Right hindlimb (tissue), 1 donor: ENCODE measurements around the gene GREB1L.
"Not testable (repeated sequence)": the region's sequence is repeated elsewhere in the genome, so short reads cannot be mapped to it uniquely, and the experiment has no call there.

Source experiments
- DNase-seq: peaks from one replicate; pipeline ENCODE4 v3.0.0-alpha.2; 2018

GREB1L gene

DNA sequence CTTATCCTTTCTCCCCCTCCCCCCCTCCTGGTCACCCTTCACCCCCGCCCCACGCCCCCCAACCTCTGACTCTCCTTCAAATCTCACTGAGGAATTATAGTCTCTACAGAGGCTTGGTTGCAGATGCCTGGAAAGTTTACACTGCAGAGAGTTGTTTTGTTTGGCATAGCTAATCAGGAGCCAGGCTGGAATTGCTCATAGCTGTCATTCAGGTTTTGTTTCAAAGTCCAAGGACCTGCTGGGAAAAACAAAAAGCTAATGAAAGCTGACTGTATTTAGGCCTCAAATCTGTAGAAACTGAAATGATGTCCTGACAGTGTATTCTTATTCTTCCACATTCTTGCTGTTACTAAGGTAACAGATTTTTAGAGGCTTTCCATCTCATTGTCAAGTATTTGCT lies 22.6 kb downstream of the GREB1L start:
- DNase-seq = no peak

DNA sequence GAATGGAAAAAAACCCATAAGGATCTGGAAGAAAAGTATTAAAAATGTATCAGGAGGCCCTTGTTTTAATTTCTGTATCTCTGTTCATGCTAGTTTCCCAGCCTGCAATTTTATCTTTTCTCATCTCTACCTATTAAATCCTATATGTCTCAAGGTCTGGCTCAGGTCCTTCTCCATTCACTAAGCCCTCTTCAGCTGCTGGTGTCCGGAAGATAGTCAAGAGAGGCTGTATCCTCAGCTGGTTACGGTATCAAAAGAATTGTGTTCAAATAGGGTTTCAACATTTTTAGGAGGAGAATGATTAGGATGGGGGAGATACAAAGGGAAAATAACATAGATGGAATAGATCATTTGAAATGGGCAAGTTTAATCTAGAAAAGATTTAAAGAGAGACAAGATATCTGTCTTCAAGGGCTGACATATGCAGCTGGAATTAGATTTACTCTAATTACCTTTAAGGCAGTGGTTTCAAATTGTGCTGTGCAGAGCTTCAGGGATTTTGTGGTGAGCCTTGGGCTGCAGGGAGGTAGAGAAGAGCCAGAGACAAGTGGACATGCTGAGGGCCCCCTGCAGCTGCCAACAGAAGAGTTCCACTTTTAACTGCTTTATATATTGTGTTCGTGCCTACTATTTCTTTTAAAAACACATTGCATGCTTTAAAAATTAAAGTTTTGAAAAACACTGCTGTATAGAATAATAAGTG lies 24.1 kb downstream of the GREB1L start:
- no peak for DNase-seq

DNA sequence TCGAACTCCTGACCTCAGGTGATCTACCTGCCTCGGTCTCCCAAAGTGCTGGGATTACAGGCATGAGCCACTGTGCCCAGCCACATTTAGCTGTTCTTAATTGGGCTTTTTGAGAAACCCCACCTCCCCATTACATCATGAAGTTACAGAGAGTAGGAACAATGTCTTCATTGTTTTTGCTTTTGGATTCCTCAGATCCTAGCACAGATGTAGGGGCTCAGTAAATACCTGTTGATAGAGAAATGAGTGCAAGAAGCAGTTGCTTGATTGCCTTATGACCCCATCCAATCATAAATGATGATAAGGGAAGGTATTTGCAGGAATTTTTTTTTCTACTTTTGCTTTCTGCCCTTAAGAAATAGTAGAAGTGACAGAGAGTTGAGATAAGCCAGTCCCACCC lies 25.4 kb downstream of the GREB1L start:
- DNase-seq = no peak

DNA sequence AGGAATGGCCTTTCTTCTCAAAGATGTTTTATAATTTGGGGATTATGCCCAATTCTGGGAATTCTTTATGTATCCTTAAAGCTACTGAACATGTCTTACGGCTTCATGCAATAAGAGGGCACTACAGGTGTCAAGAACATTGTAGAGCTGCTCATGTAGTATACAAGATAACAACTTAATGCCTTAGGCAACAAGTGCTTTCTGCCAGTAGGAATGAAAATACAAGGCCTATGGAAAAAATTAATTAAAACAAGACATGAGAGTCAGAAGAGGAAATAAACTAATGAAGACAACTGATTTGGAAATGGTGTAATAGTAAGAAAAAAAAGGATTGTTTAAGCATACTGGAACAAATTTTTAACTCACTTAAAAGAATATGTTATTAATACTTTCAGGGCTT lies 27.3 kb downstream of the GREB1L start:
- no peak for DNase-seq

DNA sequence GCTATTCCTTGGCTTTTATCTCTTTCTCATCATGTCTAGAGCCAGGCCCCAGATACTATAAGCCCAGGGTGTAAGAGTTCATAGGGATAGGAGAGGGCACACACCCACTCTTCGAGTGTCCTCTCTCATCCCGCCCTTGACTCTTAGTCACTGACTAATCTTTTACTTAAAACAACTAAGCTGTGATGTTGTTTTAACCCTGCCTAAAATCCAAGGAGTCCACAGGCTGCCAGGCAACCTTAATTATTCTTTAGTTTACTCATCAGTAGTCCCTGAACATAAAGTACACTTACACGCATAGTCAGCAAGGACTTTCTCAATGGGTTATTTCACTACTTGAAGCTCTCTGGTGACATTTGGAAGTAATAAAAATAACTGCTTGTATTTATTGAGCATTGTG lies 28.4 kb downstream of the GREB1L start:
- no peak for DNase-seq

DNA sequence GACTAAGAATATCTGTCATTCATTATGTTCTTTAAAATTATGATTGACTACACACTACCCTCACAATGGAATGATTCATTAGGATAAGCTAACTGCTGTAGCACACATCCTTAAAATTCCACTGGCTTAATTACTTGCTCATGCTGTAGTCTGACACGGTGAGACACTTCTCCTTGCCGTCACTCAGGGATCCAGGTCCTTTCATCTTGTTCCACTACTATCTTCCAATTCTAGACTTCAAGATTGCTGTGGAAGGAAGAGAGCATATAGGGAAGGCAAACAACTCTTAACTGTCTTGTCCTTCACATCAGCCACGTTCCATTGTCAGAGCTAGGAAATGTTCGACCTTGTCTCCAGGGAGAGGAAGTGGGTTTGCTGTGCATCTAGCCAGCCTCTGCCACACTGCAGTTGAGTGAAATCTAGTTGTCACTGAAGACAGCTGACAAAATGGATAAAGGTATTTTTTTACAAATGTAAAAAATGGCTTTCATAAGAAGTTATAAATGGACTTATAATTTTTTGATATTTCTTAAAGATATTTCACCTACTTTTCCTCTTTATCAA lies 30.1 kb downstream of the GREB1L start:
- no peak for DNase-seq

DNA sequence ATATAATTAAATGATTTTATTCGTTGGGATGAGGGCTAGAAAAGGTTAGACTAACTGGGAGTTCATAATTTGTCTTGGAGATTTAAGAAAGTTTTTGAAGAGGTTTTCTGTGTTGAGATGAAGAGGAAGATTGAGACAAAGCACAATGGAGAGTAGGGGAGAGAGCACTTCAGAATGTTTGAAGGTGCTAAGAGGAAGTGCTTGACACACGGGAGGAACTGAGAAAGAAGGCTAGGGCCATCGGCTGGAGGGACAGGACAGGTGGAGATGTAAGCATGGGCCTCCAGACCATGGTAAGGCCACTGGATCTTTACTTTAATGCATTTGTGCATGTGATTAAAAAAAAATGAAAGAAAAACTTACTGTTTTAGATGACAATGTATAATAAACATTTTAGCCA lies 31.5 kb downstream of the GREB1L start:
- DNase-seq = no peak

DNA sequence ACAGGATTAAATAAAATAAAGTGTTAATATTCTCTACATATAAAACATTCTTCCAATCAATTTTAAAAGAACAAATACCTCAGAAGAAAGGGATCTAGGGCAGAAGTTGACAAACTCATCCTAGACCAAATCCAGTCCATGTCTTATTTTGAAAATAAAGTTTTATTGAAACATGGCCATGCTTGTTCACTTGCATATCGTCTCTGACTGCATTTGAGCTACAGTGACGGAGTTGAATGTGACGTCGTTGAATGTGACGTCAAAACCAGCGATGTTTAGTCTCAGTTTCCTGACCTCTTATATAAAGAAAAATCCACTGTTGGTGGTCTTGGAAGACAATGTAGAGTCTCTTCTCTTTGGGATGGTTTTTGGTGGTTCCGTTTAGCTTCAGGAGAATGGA lies 33.6 kb downstream of the GREB1L start:
- DNase-seq = no peak

DNA sequence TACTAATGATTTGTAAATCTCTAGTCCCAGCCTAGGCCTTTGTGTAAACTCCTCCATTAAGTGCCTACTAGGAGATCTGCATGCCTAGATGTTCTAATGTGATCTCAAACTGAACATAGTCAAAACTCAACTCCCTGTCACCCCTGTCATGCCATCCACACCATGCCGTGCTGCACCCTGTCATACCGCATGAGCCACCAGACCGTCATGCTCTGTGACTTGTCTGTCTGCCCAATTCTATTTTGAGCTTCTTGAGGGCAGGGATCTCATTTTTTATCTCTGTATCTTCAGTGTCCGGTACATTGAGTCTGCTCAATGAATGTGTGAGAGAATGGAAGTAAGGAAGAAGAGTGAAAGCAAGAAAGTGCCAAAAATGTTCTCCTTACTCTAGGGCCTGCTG lies 35.5 kb downstream of the GREB1L start:
- DNase-seq = no peak

DNA sequence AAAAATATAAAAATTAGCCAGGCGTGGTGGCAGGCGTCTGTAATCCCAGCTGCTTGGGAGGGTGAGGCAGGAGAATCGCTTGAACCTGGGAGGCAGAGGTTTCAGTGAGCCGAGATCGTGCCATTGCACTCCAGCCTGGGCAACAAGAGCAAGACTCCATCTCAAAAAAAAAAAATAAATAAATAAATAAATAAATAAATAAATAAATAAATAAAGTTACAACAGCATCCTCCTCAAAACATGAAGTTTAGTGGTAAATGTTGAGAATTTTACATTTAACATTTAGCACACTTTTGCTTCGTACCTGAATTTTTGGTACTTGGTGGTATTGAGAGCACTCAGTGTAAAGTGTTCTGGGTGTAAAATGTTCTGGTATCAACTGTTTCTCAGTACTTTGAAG lies 36.2 kb downstream of the GREB1L start:
- DNase-seq = not testable (repeated sequence)

DNA sequence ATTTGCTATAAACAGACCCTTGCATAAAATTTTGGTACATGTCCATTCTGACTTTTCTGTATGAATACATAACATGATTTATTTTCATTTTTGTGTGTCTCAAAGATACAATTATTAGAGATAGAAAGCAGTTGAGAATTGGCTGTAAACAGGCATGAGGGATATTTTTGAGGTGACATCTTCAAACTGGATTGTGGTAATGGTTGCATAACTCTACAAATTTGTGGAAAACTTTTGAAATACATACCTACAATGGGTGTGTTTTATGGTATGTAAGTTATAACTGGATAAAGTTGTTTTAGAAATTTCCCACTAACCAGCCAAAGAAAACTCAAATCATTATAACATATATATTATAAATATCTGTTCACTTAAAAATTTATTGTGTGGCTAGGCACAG lies 39.6 kb downstream of the GREB1L start:
- no peak for DNase-seq

DNA sequence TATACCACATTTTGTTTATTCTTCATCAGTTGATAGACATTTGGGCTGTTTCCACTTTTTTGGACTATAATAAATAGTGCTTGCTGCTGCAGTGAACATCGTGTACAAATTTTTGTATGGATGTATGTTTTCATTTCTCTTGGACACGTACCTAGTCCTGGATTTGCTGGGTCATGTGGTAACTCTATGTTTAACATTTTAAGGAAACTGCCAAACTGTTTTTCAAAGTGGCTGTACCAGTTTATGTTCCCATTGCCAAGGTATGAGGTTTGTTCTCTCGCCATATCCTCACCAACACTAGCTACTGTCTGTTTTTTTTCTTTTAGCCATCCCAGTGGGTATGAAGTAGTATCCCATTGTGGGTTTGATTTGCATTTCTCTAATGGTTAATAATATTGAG lies 42.5 kb downstream of the GREB1L start:
- DNase-seq = no peak

DNA sequence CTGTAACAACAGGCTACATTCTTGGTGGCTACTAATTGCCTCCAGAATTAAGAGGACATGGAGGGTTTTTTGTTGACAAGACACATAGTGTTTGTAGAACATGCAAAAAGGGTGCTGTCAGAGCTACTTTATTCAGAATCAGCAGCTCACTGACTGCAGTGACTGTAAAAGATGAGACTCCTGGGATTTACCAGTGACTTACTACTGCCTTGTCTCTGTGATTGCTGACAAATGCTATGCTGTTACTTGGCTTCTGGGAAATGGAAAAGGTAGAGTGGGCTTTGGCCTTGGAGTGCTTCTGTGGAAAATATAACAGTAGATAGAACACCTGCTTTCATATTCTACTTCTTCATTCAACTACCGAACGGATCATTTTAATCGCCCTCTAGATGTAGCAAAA lies 47.8 kb downstream of the GREB1L start:
- DNase-seq = no peak

DNA sequence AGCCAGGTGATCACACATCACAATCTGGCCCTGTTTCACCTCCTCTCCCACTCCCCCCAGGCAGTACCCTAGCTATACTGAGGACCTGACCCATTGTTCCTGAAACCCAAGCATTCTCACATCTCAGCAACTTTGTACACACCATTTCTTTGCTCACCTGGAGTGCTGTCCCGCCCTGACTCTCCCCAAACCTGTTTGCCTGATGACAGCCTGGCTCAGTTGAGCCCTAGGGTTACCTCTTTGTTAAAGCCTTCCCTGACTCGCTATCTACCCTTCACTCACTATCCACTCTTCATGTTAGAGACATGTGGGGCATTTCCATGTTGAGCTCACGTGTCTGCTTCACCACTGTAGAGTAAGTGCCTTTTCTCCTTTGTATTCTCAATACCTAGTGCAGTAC lies 49.1 kb downstream of the GREB1L start:
- DNase-seq = no peak

DNA sequence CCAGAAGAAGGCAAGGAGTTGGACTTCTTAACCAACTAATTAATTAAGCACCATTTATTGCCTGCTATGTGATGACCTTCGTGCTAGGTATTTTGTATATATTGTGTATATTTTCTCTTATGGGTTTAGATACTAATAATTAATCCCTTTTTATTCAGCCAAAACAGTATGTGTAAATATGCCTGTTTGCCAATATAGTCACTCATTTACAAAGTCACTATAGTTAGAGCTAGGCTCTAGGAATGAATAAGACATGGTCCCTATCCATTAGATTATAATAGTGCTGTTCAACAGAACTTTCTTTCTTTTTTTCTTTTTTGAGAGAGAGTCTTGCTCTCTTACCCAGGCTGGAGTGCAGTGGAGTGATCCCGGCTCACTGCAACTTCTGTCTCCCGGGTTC lies 51.4 kb downstream of the GREB1L start:
- DNase-seq = no peak

DNA sequence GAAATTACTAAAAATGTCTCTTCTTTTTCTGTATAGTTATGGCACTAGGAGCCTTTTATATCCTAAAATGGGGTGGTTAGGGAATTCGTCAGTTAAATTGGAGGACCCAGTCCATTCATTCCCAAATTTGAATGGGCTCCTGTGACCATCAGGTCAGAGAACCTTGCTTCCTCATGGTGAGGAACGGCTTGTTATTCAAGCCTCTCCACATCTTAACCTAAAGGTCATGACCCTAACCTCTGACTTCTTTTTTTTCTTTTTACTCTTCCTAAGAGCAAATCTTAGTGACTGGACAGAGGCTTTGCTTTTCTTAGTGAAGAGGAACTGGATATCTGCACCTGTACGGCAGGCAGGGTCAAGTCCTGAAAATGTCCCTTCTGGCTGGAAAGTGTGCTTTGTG lies 53.1 kb downstream of the GREB1L start:
- no peak for DNase-seq

DNA sequence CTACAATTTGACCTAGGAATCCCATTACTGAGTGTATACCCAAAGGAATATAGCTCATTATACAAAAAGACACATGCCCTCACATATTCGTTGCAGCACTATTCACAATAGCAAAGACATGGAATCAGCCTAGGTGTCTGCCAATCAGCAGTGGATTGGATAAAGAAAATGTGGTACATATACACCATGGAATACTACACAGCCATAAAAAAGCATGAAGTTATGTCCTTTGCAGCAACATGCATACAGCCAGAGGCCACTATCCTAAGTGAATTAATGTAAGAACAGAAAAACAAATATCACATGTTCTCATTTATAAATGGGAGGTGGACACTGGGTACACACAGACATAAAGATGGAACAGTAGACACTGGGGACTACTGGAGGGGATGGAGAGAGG lies 54.0 kb downstream of the GREB1L start:
- no peak for DNase-seq

DNA sequence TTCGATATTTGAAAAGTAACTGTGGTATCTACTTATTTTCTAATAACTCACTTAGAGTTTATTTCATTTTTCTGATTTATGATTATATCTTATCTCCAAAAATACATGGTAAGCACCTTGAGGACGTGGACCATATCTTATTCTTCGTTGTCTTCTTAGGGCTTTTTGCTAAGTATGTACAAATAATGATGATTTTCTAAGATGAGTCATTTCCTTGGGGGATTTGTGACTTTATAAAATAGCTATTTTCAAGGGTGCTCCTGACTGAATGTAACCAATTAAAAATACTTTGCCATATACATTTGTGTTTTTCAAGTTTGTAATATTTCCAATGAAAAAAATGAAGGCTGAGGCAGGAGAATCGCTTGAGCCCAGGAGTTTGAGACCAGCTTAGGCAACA lies 56.3 kb downstream of the GREB1L start:
- no peak for DNase-seq

DNA sequence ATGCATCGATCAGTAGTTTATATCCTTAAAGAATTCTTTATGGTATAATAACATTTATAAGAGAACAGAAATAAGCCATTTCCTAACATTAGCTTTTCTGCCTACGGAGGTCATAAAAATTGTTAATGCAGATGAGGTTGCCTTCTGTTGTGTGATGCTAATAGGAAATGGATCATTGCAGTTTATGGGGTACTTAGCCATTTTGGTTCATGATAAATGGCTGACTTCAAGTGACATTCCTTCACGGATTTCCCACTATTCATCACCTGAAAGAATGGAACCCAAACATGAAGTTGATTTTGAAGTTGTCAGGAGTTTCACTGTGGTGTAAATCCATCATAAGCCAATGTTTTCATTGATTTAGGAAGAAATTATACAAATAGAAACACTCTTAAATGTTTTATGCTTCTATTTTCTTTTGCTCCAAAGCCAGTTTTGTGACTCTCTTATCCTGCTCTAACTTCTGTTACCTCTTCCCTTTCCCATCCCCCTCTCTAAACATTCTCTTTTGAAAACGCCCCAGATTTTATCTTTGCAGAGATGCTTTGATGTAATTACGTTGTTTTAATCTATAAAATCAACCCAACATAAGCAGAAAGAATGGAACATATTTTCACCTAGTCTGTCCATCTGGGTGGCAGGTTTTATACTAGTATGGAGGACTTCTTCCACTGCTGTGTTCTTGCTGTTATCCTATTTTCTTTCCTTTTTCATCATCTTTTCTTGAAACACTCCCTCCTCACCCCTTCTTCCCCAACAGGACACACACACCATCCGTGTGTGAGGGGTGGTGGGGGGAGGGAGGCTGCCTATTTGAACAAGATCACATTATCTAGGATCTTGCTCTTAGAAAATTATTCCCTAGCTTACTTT lies 58.2 kb downstream of the GREB1L start:
- DNase-seq = no peak

DNA sequence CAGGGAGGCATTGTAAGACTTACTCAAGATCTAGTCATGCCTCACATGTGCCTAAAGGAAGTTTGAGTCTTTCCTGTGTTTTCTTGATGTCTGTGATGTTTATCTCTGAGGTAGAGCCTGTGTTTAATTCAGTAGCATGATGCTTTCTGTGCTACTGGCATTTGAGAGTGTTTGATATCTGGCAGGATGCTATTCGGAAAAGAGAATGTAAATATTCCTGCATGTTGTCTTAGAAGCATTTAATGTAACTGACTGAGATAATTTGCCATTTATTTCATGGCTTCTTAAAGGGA lies 58.8 kb downstream of the GREB1L start:
- no peak for DNase-seq

DNA sequence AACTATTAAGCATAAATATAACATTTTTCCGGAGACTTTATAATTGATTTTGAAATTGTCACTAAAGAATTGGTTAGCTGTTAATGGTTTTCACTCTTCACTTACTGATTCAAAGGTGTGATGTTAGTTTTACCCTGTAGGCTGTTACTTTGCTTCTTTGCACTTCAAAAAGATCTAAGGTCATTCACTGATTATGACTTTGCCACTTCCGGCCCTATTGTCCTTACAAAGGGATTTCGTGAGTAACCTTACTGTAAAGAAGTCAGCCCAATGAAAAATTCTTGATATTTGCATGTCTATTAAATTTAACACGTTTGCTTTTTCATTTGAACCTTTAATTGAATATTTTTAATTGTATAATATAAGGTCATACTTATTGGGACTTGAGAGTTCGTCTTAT lies 61.4 kb downstream of the GREB1L start:
- DNase-seq = no peak

DNA sequence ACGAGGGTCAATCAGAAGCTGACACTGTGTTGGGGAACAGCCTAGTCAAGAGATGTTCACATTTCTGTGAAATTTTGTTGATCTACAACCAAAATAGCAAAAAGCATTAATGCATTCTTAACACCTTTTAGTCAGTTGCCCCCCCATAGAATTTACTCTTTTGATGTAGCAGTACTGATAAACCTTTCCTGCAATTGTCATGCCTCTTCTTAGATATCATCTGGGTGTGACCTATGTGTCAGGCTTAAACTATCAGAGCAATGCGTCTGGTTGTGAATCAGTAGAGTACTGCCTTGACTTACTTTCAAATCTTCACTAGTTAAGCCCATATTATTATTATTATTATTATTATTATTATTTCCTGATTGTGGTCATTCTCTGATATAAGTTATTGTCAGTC lies 61.9 kb downstream of the GREB1L start:
- DNase-seq = no peak

DNA sequence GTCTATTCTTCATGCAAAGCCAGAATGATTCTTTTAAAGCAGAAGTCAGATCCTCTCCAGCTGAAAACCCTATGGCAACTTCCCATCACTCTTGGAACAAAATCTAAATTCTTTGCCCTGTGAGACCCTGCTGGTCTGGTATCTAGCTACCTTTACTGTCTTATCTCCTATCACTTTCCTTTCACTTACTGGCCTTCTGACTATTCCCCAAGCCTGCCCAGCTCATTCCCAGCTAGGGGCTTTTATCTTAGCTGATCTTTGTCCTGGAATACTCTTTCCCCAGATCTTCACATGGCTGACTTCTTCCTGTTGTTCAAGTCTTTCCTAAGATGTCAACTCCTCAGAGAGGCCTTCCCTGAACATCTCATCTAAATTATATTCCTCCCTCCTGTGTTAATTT lies 63.6 kb downstream of the GREB1L start:
- no peak for DNase-seq

DNA sequence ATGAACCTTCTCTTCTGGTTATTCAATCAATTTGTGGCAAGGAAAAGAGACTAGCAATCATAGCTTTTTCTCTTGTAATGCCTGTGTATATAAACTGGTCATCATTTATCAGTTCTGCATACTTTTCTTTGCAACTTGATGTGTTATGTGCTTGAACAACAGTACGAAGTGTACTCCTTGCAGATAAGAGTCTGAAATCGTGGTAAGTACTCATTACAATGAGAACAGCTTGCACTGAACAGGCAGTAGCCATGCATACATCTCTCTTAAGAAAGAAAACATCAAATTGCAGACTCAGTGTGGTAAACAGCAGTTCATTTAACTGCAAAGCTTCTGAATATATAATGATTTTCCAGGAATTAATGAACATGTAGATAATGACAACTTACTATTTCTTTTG lies 64.3 kb downstream of the GREB1L start:
- DNase-seq = no peak

DNA sequence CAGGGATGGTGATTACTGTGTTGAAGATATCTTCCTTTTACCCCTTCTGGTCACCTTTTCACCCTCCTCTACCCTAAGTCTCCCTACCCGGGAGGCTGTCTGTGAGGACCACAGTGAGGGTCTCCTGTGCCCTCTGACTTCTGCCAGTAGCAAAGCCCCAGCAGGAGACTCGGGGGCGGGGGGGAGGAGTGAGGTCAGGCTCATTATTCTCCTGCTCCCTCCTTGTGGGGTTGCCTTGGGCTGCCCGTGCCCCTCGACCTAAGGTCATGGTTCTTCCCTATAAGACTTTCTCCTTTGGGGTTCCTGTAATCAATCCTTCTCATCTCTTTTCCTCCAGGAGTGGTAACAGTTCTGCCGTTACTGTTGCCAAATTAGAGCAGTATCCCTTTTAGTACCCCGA lies 65.5 kb downstream of the GREB1L start:
- no peak for DNase-seq
